OCI-LY1 (cell line): ENCODE measurements around the gene RC3H1.

ENCODE experiments used
- H2AFZ ChIP-seq: fragments of 200-600 bp; sonication (generic), shearing (Covaris generic); 2 replicates; pipeline ENCODE4 v1.6.0; 2014; ENCODE audit warnings: antibody characterized with exemption, mild to moderate bottlenecking, low read length
- H3F3A ChIP-seq: fragments of 200-600 bp; sonication (generic), shearing (Covaris generic); 2 replicates; pipeline ENCODE4 v1.6.0; 2014; ENCODE audit warnings: mild to moderate bottlenecking, antibody characterized with exemption, low read length, moderate library complexity; ENCODE audit not compliant: insufficient read depth
- H3K27ac ChIP-seq: fragments of 200-600 bp; sonication (generic); 2 replicates; pipeline ENCODE4 v1.5.1; 2014; ENCODE audit warnings: low read length, mixed run types, mild to moderate bottlenecking, low read depth; ENCODE audit not compliant: poor library complexity, severe bottlenecking
- H3K27me3 ChIP-seq: fragments of 200-600 bp; sonication (generic); 2 replicates; pipeline ENCODE4 v1.6.0; 2014; ENCODE audit warnings: antibody characterized with exemption, mild to moderate bottlenecking, low read length, moderate library complexity; ENCODE audit not compliant: insufficient read depth
- H3K36me3 ChIP-seq: fragments of 200-600 bp; sonication (generic); 2 replicates; pipeline ENCODE4 v1.6.1; 2014; ENCODE audit warnings: mild to moderate bottlenecking, antibody characterized with exemption, low read length, moderate library complexity, mixed read lengths; ENCODE audit not compliant: insufficient read depth
- H3K4me1 ChIP-seq: fragments of 200-600 bp; sonication (generic); 2 replicates; pipeline ENCODE4 v1.5.1; 2014; ENCODE audit warnings: mild to moderate bottlenecking, low read length, moderate library complexity; ENCODE audit not compliant: insufficient read depth, severe bottlenecking
- H3K4me2 ChIP-seq: fragments of 200-600 bp; sonication (generic), shearing (Covaris generic); 2 replicates; pipeline ENCODE4 v1.6.1; 2014; ENCODE audit warnings: low read length
- H3K4me3 ChIP-seq: fragments of 200-600 bp; sonication (generic); 2 replicates; pipeline ENCODE4 v1.5.1; 2014; ENCODE audit warnings: low read length, low read depth, mild to moderate bottlenecking, mixed read lengths; ENCODE audit not compliant: poor library complexity, severe bottlenecking
- H3K79me2 ChIP-seq: fragments of 200-600 bp; shearing (Covaris generic); 2 replicates; pipeline ENCODE4 v1.6.1; 2016; ENCODE audit warnings: mixed run types, low read length, mixed read lengths; ENCODE audit not compliant: insufficient read depth
- H3K9ac ChIP-seq: fragments of 200-600 bp; sonication (generic), shearing (Covaris generic); 2 replicates; pipeline ENCODE4 v1.6.1; 2014; ENCODE audit warnings: mild to moderate bottlenecking, low read length, mixed read lengths
- H3K9me2 ChIP-seq: fragments of 200-600 bp; sonication (generic), shearing (Covaris generic); 2 replicates; pipeline ENCODE4 v1.6.1; 2014; ENCODE audit warnings: low read depth, mild to moderate bottlenecking, low read length, mixed read lengths
- H3K9me3 ChIP-seq: fragments of 200-600 bp; shearing (Covaris generic); 2 replicates; pipeline ENCODE4 v1.6.1; 2014; ENCODE audit warnings: low read length, mixed read lengths
- H4K20me1 ChIP-seq: fragments of 200-600 bp; sonication (generic), shearing (Covaris generic); 2 replicates; pipeline ENCODE4 v1.6.0; 2016; ENCODE audit warnings: mild to moderate bottlenecking, low read length; ENCODE audit not compliant: insufficient read depth
- EZH2 ChIP-seq: fragments of 200-600 bp; sonication (generic), shearing (Covaris generic); IDR thresholded peaks from 2 replicates; pipeline ENCODE4 v1.8.0; 2017; ENCODE audit warnings: borderline replicate concordance, mixed run types, mild to moderate bottlenecking, antibody characterized with exemption, low read length, moderate library complexity, mixed read lengths
- TF ChIP-seq, protein P1 (sequence below): fragments of 200-600 bp; sonication (generic), shearing (Covaris generic); IDR thresholded peaks from 2 replicates; pipeline ENCODE4 v1.5.1; 2017; ENCODE audit warnings: mild to moderate bottlenecking, antibody characterized with exemption, low read length, moderate library complexity, mixed read lengths

The RC3H1 gene

DNA sequence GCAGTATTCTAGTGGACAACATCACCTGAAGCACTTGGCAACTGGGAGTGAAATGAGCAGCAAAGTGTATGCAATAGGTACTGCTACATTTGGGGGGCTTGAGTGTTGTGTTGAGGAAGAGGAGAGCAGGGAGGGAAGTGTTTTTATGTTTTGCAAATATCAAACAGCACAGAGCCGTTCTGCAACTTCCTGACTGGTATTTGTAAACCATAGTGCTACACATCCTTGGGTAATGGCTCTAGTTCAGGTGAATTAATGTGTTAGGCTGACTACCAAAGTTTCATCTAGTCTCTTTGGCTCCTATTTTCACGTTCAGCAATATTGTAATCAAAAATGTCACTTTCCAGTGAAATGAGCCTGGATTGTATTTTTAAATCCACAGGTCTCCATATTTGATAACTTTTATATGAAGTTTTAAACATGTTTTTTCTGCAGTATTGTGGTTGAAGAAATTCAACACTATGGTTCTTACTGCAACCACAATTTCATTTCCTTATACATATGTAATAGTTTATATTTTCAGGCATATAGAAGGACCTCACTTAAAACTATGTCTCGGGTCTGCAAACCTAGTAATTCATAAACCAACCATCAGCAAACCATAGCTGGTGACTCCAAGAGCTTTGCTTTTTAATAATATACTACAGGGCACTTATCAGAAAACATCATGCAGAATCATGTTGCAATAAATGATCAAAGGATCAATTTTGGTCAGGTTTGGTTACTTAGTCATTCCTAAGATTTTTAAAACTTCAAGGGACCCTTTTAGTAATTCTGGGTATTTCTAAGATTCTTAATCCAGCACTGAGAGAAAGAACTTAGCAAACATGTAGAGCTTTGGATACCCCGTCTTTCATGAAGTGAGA lies 135.2 kb downstream of the RC3H1 start:
- Histone ChIP-seq H2AFZ (no peak overlapping the region), H3K36me3 (peaks cover 31% of the 10 kb centered on the region), H3K9ac (no peak overlapping the region), H3F3A (no peaks in the 10 kb centered on the region), H3K4me1 (no peaks in the 10 kb centered on the region), H3K79me2 (no peaks in the 10 kb centered on the region), H3K9me2 (no peaks in the 10 kb centered on the region), H4K20me1 (no peaks in the 10 kb centered on the region), H3K4me3 (no peak overlapping the region), H3K4me2 (no peak overlapping the region), H3K27me3 (no peaks in the 10 kb centered on the region), H3K27ac (no peak overlapping the region), H3K9me3 (no peaks in the 10 kb centered on the region)
- no peak for TF ChIP-seq EZH2
- TF ChIP-seq, protein P1, sequence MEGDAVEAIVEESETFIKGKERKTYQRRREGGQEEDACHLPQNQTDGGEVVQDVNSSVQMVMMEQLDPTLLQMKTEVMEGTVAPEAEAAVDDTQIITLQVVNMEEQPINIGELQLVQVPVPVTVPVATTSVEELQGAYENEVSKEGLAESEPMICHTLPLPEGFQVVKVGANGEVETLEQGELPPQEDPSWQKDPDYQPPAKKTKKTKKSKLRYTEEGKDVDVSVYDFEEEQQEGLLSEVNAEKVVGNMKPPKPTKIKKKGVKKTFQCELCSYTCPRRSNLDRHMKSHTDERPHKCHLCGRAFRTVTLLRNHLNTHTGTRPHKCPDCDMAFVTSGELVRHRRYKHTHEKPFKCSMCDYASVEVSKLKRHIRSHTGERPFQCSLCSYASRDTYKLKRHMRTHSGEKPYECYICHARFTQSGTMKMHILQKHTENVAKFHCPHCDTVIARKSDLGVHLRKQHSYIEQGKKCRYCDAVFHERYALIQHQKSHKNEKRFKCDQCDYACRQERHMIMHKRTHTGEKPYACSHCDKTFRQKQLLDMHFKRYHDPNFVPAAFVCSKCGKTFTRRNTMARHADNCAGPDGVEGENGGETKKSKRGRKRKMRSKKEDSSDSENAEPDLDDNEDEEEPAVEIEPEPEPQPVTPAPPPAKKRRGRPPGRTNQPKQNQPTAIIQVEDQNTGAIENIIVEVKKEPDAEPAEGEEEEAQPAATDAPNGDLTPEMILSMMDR: no peak

DNA sequence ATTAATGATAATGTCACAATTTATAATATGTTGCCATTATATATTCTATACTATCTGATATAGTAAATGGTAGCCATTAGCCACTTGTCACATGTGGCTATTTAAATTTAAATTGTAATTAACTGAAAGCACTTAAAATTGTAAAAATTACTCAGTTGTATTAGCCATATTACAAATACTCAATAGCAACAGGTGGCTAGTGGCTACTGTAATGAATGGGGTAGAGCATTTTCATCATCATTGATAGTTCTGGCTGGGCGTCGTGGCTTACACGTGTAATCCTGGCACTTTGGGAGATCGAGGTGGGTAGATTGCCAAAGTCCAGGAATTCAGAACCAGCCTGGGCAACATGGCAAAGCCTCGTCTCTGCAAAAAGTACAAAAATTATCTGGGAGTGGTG lies 137.5 kb downstream of the RC3H1 start:
- no peak for TF ChIP-seq EZH2
- TF ChIP-seq, protein P1: no peak
- Histone ChIP-seq H3K4me3 (no peak overlapping the region), H4K20me1 (no peaks in the 10 kb centered on the region), H3K4me2 (no peak overlapping the region), H3K79me2 (no peaks in the 10 kb centered on the region), H2AFZ (no peak overlapping the region), H3K27me3 (no peaks in the 10 kb centered on the region), H3K27ac (no peak overlapping the region), H3K9me2 (no peaks in the 10 kb centered on the region), H3K9ac (no peak overlapping the region), H3K36me3 (peaks cover 31% of the 10 kb centered on the region), H3K9me3 (no peaks in the 10 kb centered on the region), H3F3A (no peaks in the 10 kb centered on the region), H3K4me1 (no peaks in the 10 kb centered on the region)
